ENCODE data around the gene ZSCAN5C. TPM values are rescaled to one million over a fixed set of nuclear protein-coding genes. Genes with fewer than 3 reads are reported as not detected.
"Not testable (repeated sequence)": the region's sequence is repeated elsewhere in the genome, so short reads cannot be mapped to it uniquely, and the experiment has no call there.

Gene ZSCAN5C
- polyA plus RNA-seq, 3 donors: 0.07 TPM; not detected in 2

- no peak for DNase-seq (ENCODE audit: extremely low read depth in 1 of 11, low read depth in 9 of 11, low spot score in 4 of 11)
Measured at GRCh38 chr19:56189785-56190184, 12.3 kb upstream of the ZSCAN5C start.

GRCh38 chr19:56191115-56191514 is 11.0 kb upstream of the ZSCAN5C start:
- DNase-seq (ENCODE audit: extremely low read depth in 1 of 11, low read depth in 9 of 11, low spot score in 4 of 11): no peak

DNA sequence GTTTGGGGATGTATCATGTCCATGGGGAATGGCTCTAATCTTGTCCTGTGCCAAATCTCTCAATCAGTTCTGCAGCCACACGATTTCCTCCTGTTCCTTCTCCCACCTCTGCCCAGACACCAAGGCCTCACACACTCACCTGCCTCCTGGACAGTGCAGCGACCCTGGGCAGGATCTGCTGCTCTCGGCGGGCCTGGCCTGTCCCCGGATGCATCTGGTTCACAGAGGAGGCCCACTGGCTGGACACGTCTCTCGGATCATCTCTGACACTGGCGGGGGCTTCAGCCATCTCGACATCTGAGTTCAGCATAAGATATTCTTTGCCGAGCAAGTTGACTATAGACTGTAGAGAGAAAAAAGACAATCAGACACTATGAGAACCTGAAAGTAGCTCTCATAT is 10.4 kb upstream of the ZSCAN5C start:
- no peak for DNase-seq (ENCODE audit: extremely low read depth in 1 of 11, low read depth in 9 of 11, low spot score in 4 of 11)

DNA sequence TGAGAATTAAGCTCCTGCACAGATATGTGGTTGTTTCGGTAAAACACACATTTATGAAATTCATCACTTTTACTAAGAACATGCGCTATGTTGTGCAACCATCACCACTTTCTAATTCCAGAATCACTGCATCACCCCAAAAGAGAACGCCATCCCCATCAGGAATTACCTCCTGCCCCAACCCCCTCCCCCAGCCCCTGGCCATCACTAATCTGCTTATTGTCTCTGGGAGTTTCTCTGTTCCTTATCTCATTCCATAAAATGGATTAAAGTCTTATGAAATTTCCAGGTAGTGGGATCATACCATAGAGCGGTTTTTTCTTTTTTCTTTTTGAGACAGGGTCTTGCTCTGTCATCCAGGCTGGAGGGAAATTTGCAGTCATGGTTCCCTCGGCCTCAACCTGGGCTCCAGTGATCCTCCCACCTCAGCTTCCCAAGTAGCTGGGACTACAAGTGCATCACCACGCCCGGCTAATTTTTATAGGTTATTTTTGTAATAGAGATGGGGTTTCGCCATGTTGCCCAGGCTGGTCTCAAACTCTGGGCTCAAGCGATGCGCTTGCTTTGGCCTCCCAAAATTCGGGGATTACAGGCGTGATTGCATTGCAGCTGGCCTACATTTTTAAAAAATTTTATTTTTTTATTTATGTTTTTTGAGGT is 8.0 kb upstream of the ZSCAN5C start:
- peak in 3 of 11 donors; percentile 16 to 27 (median 18) for DNase-seq (ENCODE audit: extremely low read depth in 1 of 11, low read depth in 9 of 11, low spot score in 4 of 11)

- not testable (repeated sequence) for DNase-seq (ENCODE audit: extremely low read depth in 1 of 11, low read depth in 9 of 11, low spot score in 4 of 11)
Measured at GRCh38 chr19:56197646-56198045, 4.4 kb upstream of the ZSCAN5C start, which contains the start of gene ZSCAN5B. Gene ZSCAN5B, minus strand, starts transcription at chr19:56197783. Its CDS starts 4,731 bp downstream, at chr19:56193052.

GRCh38 chr19:56199687-56200086 is 2.4 kb upstream of the ZSCAN5C start:
- DNase-seq (ENCODE audit: extremely low read depth in 1 of 11, low read depth in 9 of 11, low spot score in 4 of 11): no peak

DNA sequence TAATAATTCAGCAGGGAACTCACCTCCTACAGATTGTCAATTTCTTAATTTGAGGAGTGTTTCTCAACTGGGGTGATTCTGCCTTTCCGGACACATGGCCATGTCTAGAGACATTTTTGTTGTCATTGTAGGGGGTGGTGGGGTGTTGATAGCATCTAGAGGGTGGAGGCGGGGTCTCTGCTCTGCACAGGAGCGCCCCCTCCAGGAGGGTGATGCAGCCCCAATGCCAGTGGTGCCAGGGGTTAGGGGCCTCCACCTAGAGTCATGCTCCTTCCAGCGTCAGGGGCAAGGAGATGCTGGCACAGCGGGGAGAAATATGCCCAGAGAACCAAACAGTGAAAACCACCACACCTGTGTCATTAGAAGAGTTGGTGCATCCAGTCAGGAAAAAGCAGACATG is 5.5 kb downstream of the ZSCAN5C start:
- DNase-seq (ENCODE audit: extremely low read depth in 1 of 11, low read depth in 9 of 11, low spot score in 4 of 11): not testable (repeated sequence)

DNA sequence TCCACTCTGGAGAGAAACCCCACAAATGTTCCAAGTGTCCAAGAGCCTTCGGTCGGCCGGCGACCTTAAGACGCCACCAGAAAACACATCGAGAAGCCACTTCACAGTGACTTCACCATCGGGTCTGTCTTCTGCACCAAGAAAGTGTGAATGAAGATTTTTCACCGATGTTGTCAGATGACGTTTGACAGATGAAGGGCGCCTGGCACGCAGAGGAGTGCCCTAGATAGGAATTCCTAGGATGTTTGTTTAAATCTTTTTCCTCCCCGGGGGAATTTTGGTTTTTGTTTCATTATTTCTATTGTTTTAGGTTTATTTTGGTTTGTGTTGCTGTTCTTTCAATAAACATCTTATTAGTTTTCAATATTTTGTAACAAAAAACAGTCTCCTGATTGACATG is 7.0 kb downstream of the ZSCAN5C start:
- no peak for DNase-seq (ENCODE audit: extremely low read depth in 1 of 11, low read depth in 9 of 11, low spot score in 4 of 11)

DNA sequence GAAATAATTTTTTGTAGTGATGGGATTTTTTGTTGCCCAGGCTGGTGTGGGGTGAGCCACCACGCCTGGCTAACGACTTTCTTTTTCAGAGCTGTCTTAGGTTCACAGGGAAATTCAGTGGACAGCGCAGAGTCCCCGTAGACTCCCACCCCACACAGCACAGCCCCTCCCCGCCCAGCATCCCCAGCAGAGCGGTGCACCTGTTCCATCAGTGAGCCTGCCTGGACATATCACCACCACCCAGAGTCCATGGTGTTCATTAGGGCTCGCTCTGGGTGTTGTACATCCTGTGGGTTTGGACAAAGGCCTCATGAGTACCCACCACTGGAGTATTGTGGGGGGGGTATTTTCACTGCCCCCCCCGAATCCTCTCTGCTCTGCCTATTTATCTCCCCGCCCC is 8.0 kb downstream of the ZSCAN5C start:
- not testable (repeated sequence) for DNase-seq (ENCODE audit: extremely low read depth in 1 of 11, low read depth in 9 of 11, low spot score in 4 of 11)

DNA sequence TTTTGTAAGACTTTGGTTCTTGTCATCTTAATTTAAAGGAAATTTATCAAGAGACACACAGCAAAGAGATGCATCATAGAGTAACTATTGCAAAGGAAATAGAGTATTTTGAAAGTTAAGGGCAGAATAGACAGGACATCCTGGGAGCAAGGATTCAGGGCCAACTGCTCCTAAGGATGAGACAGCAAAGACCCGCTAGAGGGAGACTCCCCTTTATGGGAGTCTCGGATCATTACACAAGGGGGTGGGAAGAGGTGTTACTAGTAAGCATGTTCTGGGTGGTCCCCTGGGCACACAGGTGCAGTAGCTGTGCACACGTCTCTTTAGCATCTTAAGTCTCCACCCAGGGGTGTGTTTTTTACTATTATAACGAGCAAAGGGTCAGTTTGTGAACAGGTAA is 9.6 kb downstream of the ZSCAN5C start:
- peak in 1 of 11 donors; percentile 1 for DNase-seq (ENCODE audit: extremely low read depth in 1 of 11, low read depth in 9 of 11, low spot score in 4 of 11)

DNA sequence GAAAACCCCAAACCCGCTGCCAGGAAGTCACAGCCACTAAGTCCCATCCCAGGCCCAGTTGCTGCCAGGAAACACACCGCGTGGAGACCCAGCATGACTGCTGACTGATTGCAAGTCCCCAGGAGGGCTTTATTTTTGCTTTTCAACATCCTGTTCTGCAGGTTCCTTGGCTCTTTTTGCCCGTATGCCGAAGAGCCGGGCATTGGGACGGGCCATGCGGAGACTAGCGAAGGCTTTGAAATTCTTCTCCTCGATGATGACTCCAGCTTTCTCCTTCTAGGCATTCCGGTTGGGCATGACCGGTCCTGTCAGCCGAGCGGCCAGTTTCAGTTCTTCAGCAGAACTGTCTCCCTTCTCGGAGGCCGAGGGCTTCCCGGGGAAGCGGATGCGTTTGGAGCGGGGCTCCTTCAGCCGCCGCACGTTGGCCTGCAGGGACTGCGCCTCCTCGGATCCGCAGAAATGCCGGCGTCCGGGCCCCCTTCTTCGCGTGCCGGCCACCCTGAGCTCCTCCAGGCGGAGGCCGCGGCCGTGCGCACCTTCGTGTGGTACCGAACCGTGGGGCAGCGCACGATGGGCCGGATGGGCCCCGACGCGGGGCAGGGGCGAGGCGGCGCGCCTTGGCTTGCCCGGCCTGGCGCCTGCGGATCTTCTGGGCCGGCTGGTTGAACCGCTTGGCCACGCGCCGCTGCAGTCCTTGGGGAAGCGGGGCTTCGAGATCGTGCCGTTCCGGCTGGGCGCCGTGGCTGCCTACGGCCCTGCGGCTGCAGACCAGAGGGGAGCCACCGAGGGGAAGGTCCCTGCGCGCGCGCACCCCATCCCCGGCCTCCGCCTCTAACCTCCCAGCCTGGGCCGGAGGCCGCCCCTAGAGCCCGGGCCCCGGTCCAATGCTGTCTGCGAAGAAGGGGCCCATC is 15.2 kb downstream of the ZSCAN5C start:
- DNase-seq (ENCODE audit: extremely low read depth in 1 of 11, low read depth in 9 of 11, low spot score in 4 of 11): peak in 8 of 11 donors; percentile 6 to 33 (median 18)

GRCh38 chr19:56218961-56219360 is 16.9 kb downstream of the ZSCAN5C start:
- no peak for DNase-seq (ENCODE audit: extremely low read depth in 1 of 11, low read depth in 9 of 11, low spot score in 4 of 11)

DNA sequence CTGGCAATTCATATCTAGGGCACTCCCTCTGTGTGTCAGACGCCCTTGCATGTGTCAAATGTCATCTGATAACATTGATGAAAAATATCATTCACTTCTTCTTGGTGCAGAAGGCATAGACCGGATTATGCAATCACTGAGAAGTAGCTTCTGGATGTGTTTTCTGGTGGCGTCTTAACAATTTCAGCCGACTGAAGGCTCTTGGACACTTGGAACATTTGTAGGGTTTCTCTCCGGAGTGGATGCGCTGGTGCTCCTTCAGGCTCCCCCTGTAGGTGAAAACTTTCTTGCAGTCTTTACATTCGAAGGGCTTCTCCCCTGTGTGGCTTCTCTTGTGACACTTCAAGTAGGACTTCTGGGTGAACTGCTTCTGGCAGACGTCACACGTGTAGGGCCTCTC is 19.4 kb downstream of the ZSCAN5C start:
- peak in 2 of 11 donors; percentile 0 to 6 for DNase-seq (ENCODE audit: extremely low read depth in 1 of 11, low read depth in 9 of 11, low spot score in 4 of 11)

GRCh38 chr19:56221851-56222250 is 19.8 kb downstream of the ZSCAN5C start:
- DNase-seq (ENCODE audit: extremely low read depth in 1 of 11, low read depth in 9 of 11, low spot score in 4 of 11): no peak

DNA sequence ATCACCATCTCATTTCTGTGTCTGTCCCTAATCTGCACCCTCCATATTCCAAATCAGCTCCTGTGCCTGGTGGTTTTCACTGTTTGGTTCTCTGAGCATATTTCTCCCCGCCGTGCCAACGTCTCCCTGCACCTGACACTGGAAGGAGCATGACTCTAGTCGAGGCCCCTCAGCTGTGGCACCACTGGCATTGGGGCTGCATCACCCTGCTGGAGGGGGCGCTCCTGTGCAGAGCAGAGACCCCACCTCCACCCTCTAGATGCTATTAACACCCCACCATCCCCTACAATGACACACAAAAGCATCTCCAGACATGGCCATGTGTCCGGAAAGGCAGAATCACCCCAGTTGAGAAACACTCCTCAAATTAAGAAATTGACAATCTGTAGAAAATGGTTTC is 20.8 kb downstream of the ZSCAN5C start:
- no peak for DNase-seq (ENCODE audit: extremely low read depth in 1 of 11, low read depth in 9 of 11, low spot score in 4 of 11)

DNA sequence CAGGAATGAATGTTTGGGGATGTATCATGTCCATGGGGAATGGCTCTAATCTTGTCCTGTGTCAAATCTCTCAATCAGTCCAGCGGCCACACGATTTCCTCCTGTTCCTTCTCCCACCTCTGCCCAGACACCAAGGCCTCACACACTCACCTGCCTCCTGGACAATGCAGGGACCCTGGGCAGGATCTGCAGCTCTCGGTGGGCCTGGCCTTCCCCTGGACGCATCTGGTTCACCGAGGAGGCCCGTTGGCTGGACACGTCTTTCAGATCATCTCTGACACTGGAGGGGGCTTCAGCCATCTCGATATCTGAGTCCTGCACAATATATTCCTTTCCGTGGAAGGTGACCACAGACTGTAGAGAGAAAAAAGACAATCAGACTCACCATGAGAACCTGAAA is 21.4 kb downstream of the ZSCAN5C start:
- DNase-seq (ENCODE audit: extremely low read depth in 1 of 11, low read depth in 9 of 11, low spot score in 4 of 11): no peak

- no peak for DNase-seq (ENCODE audit: extremely low read depth in 1 of 11, low read depth in 9 of 11, low spot score in 4 of 11)
Measured at GRCh38 chr19:56245121-56245740, 43.2 kb downstream of the ZSCAN5C start.

DNA sequence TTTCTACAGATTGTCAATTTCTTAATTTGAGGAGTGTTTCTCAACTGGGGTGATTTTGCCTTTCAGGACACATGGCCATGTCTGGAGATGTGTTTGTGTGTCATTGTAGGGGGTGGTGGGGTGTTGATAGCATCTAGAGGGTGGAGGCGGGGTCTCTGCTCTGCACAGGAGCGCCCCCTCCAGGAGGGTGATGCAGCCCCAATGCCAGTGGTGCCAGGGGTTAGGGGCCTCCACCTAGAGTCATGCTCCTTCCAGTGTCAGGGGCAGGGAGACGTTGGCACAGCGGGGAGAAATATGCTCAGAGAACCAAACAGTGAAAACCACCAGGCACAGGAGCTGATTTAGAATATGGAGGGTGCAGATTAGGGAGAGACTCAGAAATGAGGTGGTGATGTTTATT is 43.7 kb downstream of the ZSCAN5C start:
- not testable (repeated sequence) for DNase-seq (ENCODE audit: extremely low read depth in 1 of 11, low read depth in 9 of 11, low spot score in 4 of 11)

GRCh38 chr19:56248736-56249338 is 46.8 kb downstream of the ZSCAN5C start:
- DNase-seq (ENCODE audit: extremely low read depth in 1 of 11, low read depth in 9 of 11, low spot score in 4 of 11): not testable (repeated sequence)

All from renal cortex interstitium (tissue), 11 donors.